ENCODE results near the gene KLHDC7A.

Gene KLHDC7A

GRCh38 chr1:18484276-18484675, 3.5 kb downstream of the KLHDC7A start:
- Histone ChIP-seq H3K4me3 (ENCODE audit: control insufficient read depth in 1 of 7, extremely low read depth in 1 of 7, insufficient read depth in 4 of 7, low read depth in 2 of 7, low read length in 6 of 7) (no peak overlapping the region), H3K4me1 (ENCODE audit: control extremely low read depth in 1 of 4, control insufficient read depth in 4 of 4, insufficient read depth in 4 of 4, low read length in 3 of 4) (peaks cover 0 to 2% (median 0%) of the 10 kb centered on the region in 4 experiments), H3K36me3 (ENCODE audit: control insufficient read depth in 4 of 4, insufficient read depth in 4 of 4, low read length in 3 of 4) (no peaks in the 10 kb centered on the region), H3K9me3 (ENCODE audit: control extremely low read depth in 1 of 5, control insufficient read depth in 4 of 5, insufficient read depth in 2 of 5, low read depth in 1 of 5, low read length in 4 of 5) (no peaks in the 10 kb centered on the region), H3K27me3 (replicated peaks in 2 of 5; ENCODE audit: control insufficient read depth in 4 of 5, insufficient read depth in 5 of 5, low read length in 4 of 5) (peaks cover 0 to 25% (median 2%) of the 10 kb centered on the region in 5 experiments), H3K27ac (ENCODE audit: insufficient read depth in 1 of 2, low read depth in 1 of 2, low read length in 2 of 2, poor library complexity in 1 of 2, severe bottlenecking in 2 of 2) (no peak overlapping the region)
- CTCF ChIA-PET: no interaction called here
- DNase-seq: no peak
- WGBS (ENCODE audit: insufficient coverage): 100% methylated on average over 2 of the region's 3 CpGs
- POLR2A ChIA-PET: no interaction called here

DNA sequence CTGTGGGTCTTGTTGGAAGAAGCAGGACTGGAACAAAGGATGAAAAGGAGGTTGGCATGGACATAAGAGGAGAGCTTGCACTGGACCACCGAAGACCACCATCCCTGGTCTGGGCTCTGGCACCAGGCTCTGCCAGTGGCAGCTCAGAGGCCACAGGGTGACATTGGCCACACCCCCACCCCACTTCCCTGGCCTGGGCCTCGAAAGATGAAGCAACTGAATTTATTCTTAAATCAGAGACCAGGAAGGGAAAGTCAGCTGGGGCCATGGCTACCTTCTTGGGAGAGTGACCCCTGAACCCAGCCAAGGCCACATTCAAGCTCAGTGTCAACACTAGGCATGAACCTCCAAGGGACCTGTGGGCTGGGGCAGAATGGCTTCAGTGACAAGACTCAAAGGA, 4.0 kb downstream of the KLHDC7A start:
- Histone ChIP-seq H3K27ac (ENCODE audit: insufficient read depth in 1 of 2, low read depth in 1 of 2, low read length in 2 of 2, poor library complexity in 1 of 2, severe bottlenecking in 2 of 2) (no peak overlapping the region), H3K4me3 (ENCODE audit: control insufficient read depth in 1 of 7, extremely low read depth in 1 of 7, insufficient read depth in 4 of 7, low read depth in 2 of 7, low read length in 6 of 7) (no peak overlapping the region), H3K4me1 (ENCODE audit: control extremely low read depth in 1 of 4, control insufficient read depth in 4 of 4, insufficient read depth in 4 of 4, low read length in 3 of 4) (peaks cover 0 to under 1% (median 0%) of the 10 kb centered on the region in 4 experiments), H3K9me3 (ENCODE audit: control extremely low read depth in 1 of 5, control insufficient read depth in 4 of 5, insufficient read depth in 2 of 5, low read depth in 1 of 5, low read length in 4 of 5) (peaks cover 0 to 2% (median 0%) of the 10 kb centered on the region in 5 experiments), H3K36me3 (ENCODE audit: control insufficient read depth in 4 of 4, insufficient read depth in 4 of 4, low read length in 3 of 4) (no peaks in the 10 kb centered on the region), H3K27me3 (replicated peaks in 2 of 5; ENCODE audit: control insufficient read depth in 4 of 5, insufficient read depth in 5 of 5, low read length in 4 of 5) (peaks cover 0 to 28% (median 2%) of the 10 kb centered on the region in 5 experiments)
- 73% methylated on average over 2 of the region's 2 CpGs for WGBS (ENCODE audit: insufficient coverage)
- CTCF ChIA-PET: no interaction called here
- POLR2A ChIA-PET: no interaction called here
- DNase-seq: no peak

GRCh38 chr1:18485227-18485626, 4.5 kb downstream of the KLHDC7A start:
- Histone ChIP-seq H3K9me3 (ENCODE audit: control extremely low read depth in 1 of 5, control insufficient read depth in 4 of 5, insufficient read depth in 2 of 5, low read depth in 1 of 5, low read length in 4 of 5) (peaks cover 0 to 3% (median 0%) of the 10 kb centered on the region in 5 experiments), H3K27ac (ENCODE audit: insufficient read depth in 1 of 2, low read depth in 1 of 2, low read length in 2 of 2, poor library complexity in 1 of 2, severe bottlenecking in 2 of 2) (no peak overlapping the region), H3K4me1 (ENCODE audit: control extremely low read depth in 1 of 4, control insufficient read depth in 4 of 4, insufficient read depth in 4 of 4, low read length in 3 of 4) (no peaks in the 10 kb centered on the region), H3K36me3 (ENCODE audit: control insufficient read depth in 4 of 4, insufficient read depth in 4 of 4, low read length in 3 of 4) (no peaks in the 10 kb centered on the region), H3K4me3 (ENCODE audit: control insufficient read depth in 1 of 7, extremely low read depth in 1 of 7, insufficient read depth in 4 of 7, low read depth in 2 of 7, low read length in 6 of 7) (no peak overlapping the region), H3K27me3 (replicated peaks in 2 of 5; ENCODE audit: control insufficient read depth in 4 of 5, insufficient read depth in 5 of 5, low read length in 4 of 5) (peaks cover 0 to 29% (median 2%) of the 10 kb centered on the region in 5 experiments)
- DNase-seq: no peak
- ChIA-PET CTCF (no interaction called here), POLR2A (no interaction called here)
- WGBS (ENCODE audit: insufficient coverage): 88% methylated on average over 1 of the region's 4 CpGs

GRCh38 chr1:18486195-18486594, 5.5 kb downstream of the KLHDC7A start:
- ChIA-PET POLR2A (no interaction called here), CTCF (no interaction called here)
- peaks cover 0 to 7% (median 0%) of the 10 kb centered on the region in 5 experiments for H3K9me3 ChIP-seq (ENCODE audit: control extremely low read depth in 1 of 5, control insufficient read depth in 4 of 5, insufficient read depth in 2 of 5, low read depth in 1 of 5, low read length in 4 of 5)
- no peaks in the 10 kb centered on the region for H3K36me3 ChIP-seq (ENCODE audit: control insufficient read depth in 4 of 4, insufficient read depth in 4 of 4, low read length in 3 of 4)
- no peaks in the 10 kb centered on the region for H3K4me1 ChIP-seq (ENCODE audit: control extremely low read depth in 1 of 4, control insufficient read depth in 4 of 4, insufficient read depth in 4 of 4, low read length in 3 of 4)
- H3K27ac ChIP-seq (ENCODE audit: insufficient read depth in 1 of 2, low read depth in 1 of 2, low read length in 2 of 2, poor library complexity in 1 of 2, severe bottlenecking in 2 of 2): no peak overlapping the region
- no peak overlapping the region for H3K4me3 ChIP-seq (ENCODE audit: control insufficient read depth in 1 of 7, extremely low read depth in 1 of 7, insufficient read depth in 4 of 7, low read depth in 2 of 7, low read length in 6 of 7)
- 55% methylated on average over 4 of the region's 7 CpGs for WGBS (ENCODE audit: insufficient coverage)
- peaks cover 0 to 28% (median 0%) of the 10 kb centered on the region in 5 experiments for H3K27me3 ChIP-seq (replicated peaks in 2 of 5; ENCODE audit: control insufficient read depth in 4 of 5, insufficient read depth in 5 of 5, low read length in 4 of 5)
- no peak for DNase-seq

GRCh38 chr1:18489417-18490143, 8.8 kb downstream of the KLHDC7A start:
- no peak for DNase-seq
- no peaks in the 10 kb centered on the region for H3K4me1 ChIP-seq (ENCODE audit: control extremely low read depth in 1 of 4, control insufficient read depth in 4 of 4, insufficient read depth in 4 of 4, low read length in 3 of 4)
- H3K27me3 ChIP-seq (replicated peaks in 2 of 5; ENCODE audit: control insufficient read depth in 4 of 5, insufficient read depth in 5 of 5, low read length in 4 of 5): peaks cover 0 to 31% (median 0%) of the 10 kb centered on the region in 5 experiments
- no peak overlapping the region for H3K4me3 ChIP-seq (ENCODE audit: control insufficient read depth in 1 of 7, extremely low read depth in 1 of 7, insufficient read depth in 4 of 7, low read depth in 2 of 7, low read length in 6 of 7)
- H3K9me3 ChIP-seq (ENCODE audit: control extremely low read depth in 1 of 5, control insufficient read depth in 4 of 5, insufficient read depth in 2 of 5, low read depth in 1 of 5, low read length in 4 of 5): peaks cover 0 to 9% (median 0%) of the 10 kb centered on the region in 5 experiments
- ChIA-PET CTCF (no interaction called here), POLR2A (no interaction called here)
- H3K27ac ChIP-seq (ENCODE audit: insufficient read depth in 1 of 2, low read depth in 1 of 2, low read length in 2 of 2, poor library complexity in 1 of 2, severe bottlenecking in 2 of 2): no peak overlapping the region
- WGBS (ENCODE audit: insufficient coverage): no CpG with 5 or more reads among the region's 2 CpGs
- H3K36me3 ChIP-seq (ENCODE audit: control insufficient read depth in 4 of 4, insufficient read depth in 4 of 4, low read length in 3 of 4): no peaks in the 10 kb centered on the region

DNA sequence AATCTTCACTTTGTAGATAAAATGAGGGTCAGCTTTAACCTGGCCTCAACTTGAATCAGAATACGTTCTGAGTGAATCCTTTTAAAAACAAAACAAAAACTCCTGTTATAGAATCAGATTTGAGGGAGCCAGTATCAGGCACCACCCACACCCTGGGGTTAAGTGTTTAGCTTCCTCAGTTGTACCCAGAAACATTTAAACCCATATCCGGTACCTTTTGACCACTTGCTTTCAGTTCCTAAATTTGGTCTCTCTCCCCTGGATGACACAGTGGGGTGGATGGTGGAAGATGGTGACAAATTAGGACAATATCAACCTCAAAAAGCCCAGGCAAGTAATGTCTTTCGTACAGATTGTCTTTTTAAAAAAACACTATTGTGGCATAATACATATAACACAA, 10.4 kb downstream of the KLHDC7A start:
- no peaks in the 10 kb centered on the region for H3K36me3 ChIP-seq (ENCODE audit: control insufficient read depth in 4 of 4, insufficient read depth in 4 of 4, low read length in 3 of 4)
- no CpG with 5 or more reads among the region's 3 CpGs for WGBS (ENCODE audit: insufficient coverage)
- H3K27ac ChIP-seq (ENCODE audit: insufficient read depth in 1 of 2, low read depth in 1 of 2, low read length in 2 of 2, poor library complexity in 1 of 2, severe bottlenecking in 2 of 2): no peak overlapping the region
- POLR2A ChIA-PET: no interaction called here
- CTCF ChIA-PET: no interaction called here
- no peak for DNase-seq
- peaks cover 0 to 25% (median 0%) of the 10 kb centered on the region in 5 experiments for H3K27me3 ChIP-seq (replicated peaks in 2 of 5; ENCODE audit: control insufficient read depth in 4 of 5, insufficient read depth in 5 of 5, low read length in 4 of 5)
- H3K4me1 ChIP-seq (ENCODE audit: control extremely low read depth in 1 of 4, control insufficient read depth in 4 of 4, insufficient read depth in 4 of 4, low read length in 3 of 4): no peaks in the 10 kb centered on the region
- no peak overlapping the region for H3K4me3 ChIP-seq (ENCODE audit: control insufficient read depth in 1 of 7, extremely low read depth in 1 of 7, insufficient read depth in 4 of 7, low read depth in 2 of 7, low read length in 6 of 7)
- H3K9me3 ChIP-seq (ENCODE audit: control extremely low read depth in 1 of 5, control insufficient read depth in 4 of 5, insufficient read depth in 2 of 5, low read depth in 1 of 5, low read length in 4 of 5): peaks cover 0 to 9% (median 0%) of the 10 kb centered on the region in 5 experiments

DNA sequence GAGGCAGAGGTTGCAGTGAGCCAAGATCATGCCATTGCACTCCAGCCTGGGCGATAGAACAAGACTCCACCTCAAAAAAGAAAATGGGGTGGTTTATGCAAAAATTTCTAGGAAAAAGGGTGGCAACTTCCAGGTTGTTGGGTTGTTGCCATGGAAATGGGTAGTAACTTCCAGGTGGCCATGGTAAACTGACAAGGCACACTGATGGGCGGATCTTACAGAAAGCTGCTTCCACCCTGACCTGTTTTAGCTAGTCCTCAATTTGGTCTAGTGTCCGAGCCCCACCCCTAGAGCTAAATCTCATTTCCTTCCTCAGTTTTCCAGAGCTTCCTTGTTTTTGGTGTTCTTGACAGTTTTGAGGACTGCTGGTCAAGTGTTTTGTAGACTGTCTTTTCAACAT, 13.6 kb downstream of the KLHDC7A start:
- Histone ChIP-seq H3K9me3 (ENCODE audit: control extremely low read depth in 1 of 5, control insufficient read depth in 4 of 5, insufficient read depth in 2 of 5, low read depth in 1 of 5, low read length in 4 of 5) (peaks cover 0 to 9% (median 0%) of the 10 kb centered on the region in 5 experiments), H3K27me3 (replicated peaks in 2 of 5; ENCODE audit: control insufficient read depth in 4 of 5, insufficient read depth in 5 of 5, low read length in 4 of 5) (peaks cover 0 to 20% (median 2%) of the 10 kb centered on the region in 5 experiments), H3K27ac (ENCODE audit: insufficient read depth in 1 of 2, low read depth in 1 of 2, low read length in 2 of 2, poor library complexity in 1 of 2, severe bottlenecking in 2 of 2) (no peak overlapping the region), H3K36me3 (ENCODE audit: control insufficient read depth in 4 of 4, insufficient read depth in 4 of 4, low read length in 3 of 4) (no peaks in the 10 kb centered on the region), H3K4me1 (ENCODE audit: control extremely low read depth in 1 of 4, control insufficient read depth in 4 of 4, insufficient read depth in 4 of 4, low read length in 3 of 4) (no peaks in the 10 kb centered on the region), H3K4me3 (ENCODE audit: control insufficient read depth in 1 of 7, extremely low read depth in 1 of 7, insufficient read depth in 4 of 7, low read depth in 2 of 7, low read length in 6 of 7) (no peak overlapping the region)
- CTCF ChIA-PET: no interaction called here
- POLR2A ChIA-PET: no interaction called here
- DNase-seq: no peak
- WGBS (ENCODE audit: insufficient coverage): 79% methylated on average over 3 of the region's 3 CpGs
